Mammary epithelial cell (primary cell): ENCODE results near the gene MARCHF3.
"Not testable (repeated sequence)": the region's sequence is repeated elsewhere in the genome, so short reads cannot be mapped to it uniquely, and the experiment has no call there.

Source experiments
- CTCF ChIP-seq, 2 donors: IDR thresholded peaks in 1 of 2; conservative IDR thresholded peaks in 1 of 2; 2 replicates each; pipeline ENCODE4 v1.5.1; 2011 to 2012; ENCODE audit warnings: inconsistent platforms in 2 of 2, low read length in 2 of 2, mild to moderate bottlenecking in 2 of 2, control low read depth in 1 of 2, low read depth in 1 of 2; ENCODE audit not compliant: insufficient read depth in 1 of 2; ENCODE audit errors: extremely low read depth in 1 of 2
- EZH2 ChIP-seq: IDR thresholded peaks from 2 replicates; pipeline ENCODE4 v1.6.1; 2012; ENCODE audit warnings: low read length, inconsistent platforms, borderline replicate concordance

GRCh38 chr5:127023552-127024191 is 6.7 kb downstream of the MARCHF3 start:
- TF ChIP-seq EZH2; CTCF (conservative IDR thresholded peaks at IDR 0.05 in 1 of 2, IDR thresholded peaks at IDR 0.05 in 1 of 2; ENCODE audit: extremely low read depth in 1 of 2, insufficient read depth in 1 of 2, low read depth in 1 of 2, low read length in 2 of 2): not testable (repeated sequence)
